IMR-90 (cell line): ENCODE results near the gene ABCC5. TPM values are rescaled to one million over a fixed set of nuclear protein-coding genes. Genes with fewer than 3 reads are reported as not detected.

Source experiments
- ATAC-seq: fragments of 200-7000 bp; cut with Tn5 transposase; 2 replicates; pipeline ENCODE4 v1.9.1; 2020; ENCODE audit warnings: low read depth, mild to moderate bottlenecking, moderate library complexity
- BruUV-seq: library from RNA; stranded (reverse); fragments of 400-500 nt; replicated peaks from 2 replicates; lab custom pipeline; 2021; lab: Mats Ljungman, UMichigan
- CTCF ChIA-PET: fragments of 300-600 bp; formaldehyde crosslinking; extraction: SDS; loops from one replicate; lab custom pipeline; 2021; ENCODE audit warnings: antibody characterized with exemption; lab: Yijun Ruan, JAX
- POLR2A ChIA-PET: fragments of 300-600 bp; sonication (Branson Sonifier 250); formaldehyde crosslinking; loops from one replicate; lab custom pipeline; 2022; ENCODE audit warnings: antibody characterized with exemption; ENCODE audit not compliant: unreplicated experiment; lab: Charles Lee
- DNase-seq: peaks from one replicate; pipeline ENCODE4 v3.0.0; 2013
- H2AFZ ChIP-seq: replicated peaks from 2 replicates; pipeline ENCODE3; 2013; ENCODE audit warnings: low read length, mild to moderate bottlenecking; ENCODE audit not compliant: poor library complexity
- H2AK5ac ChIP-seq: 2 replicates; pipeline ENCODE4 v1.6.1; 2013; ENCODE audit warnings: low read depth, low read length, inconsistent platforms
- H2AK9ac ChIP-seq: replicated peaks from 2 replicates; pipeline ENCODE3; 2013; ENCODE audit warnings: mild to moderate bottlenecking, low read depth, low read length, moderate library complexity; ENCODE audit not compliant: poor library complexity
- H2BK120ac ChIP-seq: 2 replicates; pipeline ENCODE4 v1.6.1; 2013; ENCODE audit warnings: low read depth, low read length, inconsistent platforms
- H2BK15ac ChIP-seq: 3 replicates; pipeline ENCODE4 v1.6.1; 2013; ENCODE audit warnings: low read depth, low read length, inconsistent platforms
- H2BK20ac ChIP-seq: 2 replicates; pipeline ENCODE4 v1.6.1; 2013; ENCODE audit warnings: low read depth, mild to moderate bottlenecking, inconsistent platforms, low read length, moderate library complexity
- H2BK5ac ChIP-seq: 2 replicates; pipeline ENCODE4 v1.6.1; 2013; ENCODE audit warnings: mild to moderate bottlenecking, low read depth, low read length, inconsistent platforms; ENCODE audit not compliant: poor library complexity, severe bottlenecking
- H3K14ac ChIP-seq: replicated peaks from 2 replicates; pipeline ENCODE4 v1.6.1; 2013; ENCODE audit warnings: low read depth, low read length, inconsistent platforms
- H3K18ac ChIP-seq: 2 replicates; pipeline ENCODE4 v1.6.1; 2013; ENCODE audit warnings: low read depth, low read length, control low read depth
- H3K23ac ChIP-seq: 2 replicates; pipeline ENCODE4 v1.6.1; 2013; ENCODE audit warnings: low read depth, low read length, inconsistent platforms
- H3K27ac ChIP-seq: 2 replicates; pipeline ENCODE4 v1.5.1; 2013; ENCODE audit warnings: mild to moderate bottlenecking, control low read depth, low read length; ENCODE audit not compliant: insufficient read depth
- H3K27me3 ChIP-seq: 2 replicates; pipeline ENCODE4 v1.6.1; 2013; ENCODE audit warnings: low read length; ENCODE audit not compliant: control insufficient read depth, insufficient read depth
- H3K36me3 ChIP-seq: 2 replicates; pipeline ENCODE4 v1.6.1; 2013; ENCODE audit warnings: low read length, mixed read lengths; ENCODE audit not compliant: control insufficient read depth, insufficient read depth
- H3K4ac ChIP-seq: 2 replicates; pipeline ENCODE4 v1.6.1; 2013; ENCODE audit warnings: low read depth, low read length, inconsistent platforms
- H3K4me1 ChIP-seq: 2 replicates; pipeline ENCODE4 v1.6.1; 2013; ENCODE audit warnings: low read length, mixed read lengths; ENCODE audit not compliant: control insufficient read depth, insufficient read depth
- H3K4me2 ChIP-seq: 2 replicates; pipeline ENCODE4 v1.6.1; 2013; ENCODE audit warnings: low read depth, mild to moderate bottlenecking, control low read depth, low read length, moderate library complexity
- H3K4me3 ChIP-seq: 2 replicates; pipeline ENCODE4 v1.5.1; 2013; ENCODE audit warnings: low read depth, mild to moderate bottlenecking, control low read depth, low read length, moderate library complexity; ENCODE audit not compliant: insufficient read depth
- H3K56ac ChIP-seq: 2 replicates; pipeline ENCODE4 v1.6.1; 2013; ENCODE audit warnings: low read length, inconsistent platforms; ENCODE audit not compliant: insufficient read depth; ENCODE audit errors: extremely low read depth
- H3K79me1 ChIP-seq, 2 experiments: 2 replicates each; pipeline ENCODE4 v1.6.1; 2013; ENCODE audit warnings: low read length in 2 of 2, inconsistent platforms in 1 of 2, low read depth in 1 of 2
- H3K9ac ChIP-seq: 2 replicates; pipeline ENCODE4 v1.6.1; 2013; ENCODE audit warnings: low read depth, low read length, control low read depth
- H3K9me1 ChIP-seq: 2 replicates; pipeline ENCODE4 v1.6.1; 2013; ENCODE audit warnings: low read length, inconsistent platforms; ENCODE audit not compliant: insufficient read depth
- H3K9me3 ChIP-seq: 2 replicates; pipeline ENCODE4 v1.6.1; 2013; ENCODE audit warnings: low read length; ENCODE audit not compliant: control insufficient read depth, insufficient read depth
- H4K20me1 ChIP-seq: 2 replicates; pipeline ENCODE4 v1.6.1; 2013; ENCODE audit warnings: low read length, inconsistent platforms; ENCODE audit not compliant: insufficient read depth
- H4K5ac ChIP-seq: 2 replicates; pipeline ENCODE4 v1.6.1; 2013; ENCODE audit warnings: mild to moderate bottlenecking, low read depth, low read length, control low read depth
- H4K8ac ChIP-seq, 2 experiments: 2 replicates each; pipeline ENCODE4 v1.6.1; 2013; ENCODE audit warnings: low read depth in 2 of 2, low read length in 2 of 2, control low read depth in 1 of 2, inconsistent platforms in 1 of 2
- H4K91ac ChIP-seq: 2 replicates; pipeline ENCODE4 v1.6.1; 2013; ENCODE audit warnings: low read depth, low read length, inconsistent platforms; ENCODE audit not compliant: insufficient read depth
- CEBPB ChIP-seq: IDR thresholded peaks from 2 replicates; pipeline ENCODE4 v1.6.1; 2012; ENCODE audit warnings: low read depth, low read length, improper control_type of control experiment
- CHD1 ChIP-seq: IDR thresholded peaks from 2 replicates; pipeline ENCODE4 v1.6.1; 2012; ENCODE audit warnings: low read depth, low read length, improper control_type of control experiment
- ELK1 ChIP-seq: fragments of 150-350 bp; IDR thresholded peaks from 2 replicates; pipeline ENCODE4 v1.6.1; 2016; ENCODE audit warnings: low read depth, mild to moderate bottlenecking, low read length, moderate library complexity, borderline replicate concordance
- FOS ChIP-seq: fragments of 150-350 bp; IDR thresholded peaks from 2 replicates; pipeline ENCODE4 v1.6.1; 2016; ENCODE audit warnings: low read depth, low read length
- MAFK ChIP-seq: IDR thresholded peaks from 2 replicates; pipeline ENCODE4 v1.6.1; 2012; ENCODE audit warnings: low read depth, low read length, improper control_type of control experiment
- MXI1 ChIP-seq: IDR thresholded peaks from 2 replicates; pipeline ENCODE4 v1.6.1; 2012; ENCODE audit warnings: low read depth, mild to moderate bottlenecking, low read length, moderate library complexity, borderline replicate concordance
- NFE2L2 ChIP-seq: fragments of 150-350 bp; IDR thresholded peaks from 2 replicates; pipeline ENCODE4 v1.6.1; 2016; ENCODE audit warnings: low read depth, mild to moderate bottlenecking, low read length
- RCOR1 ChIP-seq: IDR thresholded peaks from 2 replicates; pipeline ENCODE4 v1.6.1; 2012; ENCODE audit warnings: mild to moderate bottlenecking, low read length, improper control_type of control experiment; ENCODE audit not compliant: insufficient replicate concordance
- RFX5 ChIP-seq: IDR thresholded peaks from 2 replicates; pipeline ENCODE4 v1.8.0; 2012; ENCODE audit warnings: low read depth, mild to moderate bottlenecking, low read length, moderate library complexity
- WGBS, 2 experiments: methylation state at CpG; one replicate each; pipeline versions ENCODE4 v1.1.5 to v1.1.7; 2013; ENCODE audit warnings: missing lambda C conversion rate in 2 of 2; ENCODE audit not compliant: insufficient read length in 1 of 2; ENCODE audit errors: extremely low coverage in 2 of 2; 5-methylcytosine and 5-hydroxymethylcytosine counted together
- dilution Hi-C: fragments of 300-500 bp; cut with HindIII; formaldehyde crosslinking; loops from one replicate; pipeline ENCODE4 v1.14.3; 2018; ENCODE audit warnings: low sequenced_read_pairs; ENCODE audit not compliant: unreplicated experiment
- in situ Hi-C: fragments of 300-500 bp; cut with MboI; formaldehyde crosslinking; loops from 3 replicates; pipeline ENCODE4 v1.14.3; 2019; ENCODE audit warnings: low sequenced_read_pairs, inconsistent platforms, mixed read lengths
- intact Hi-C: fragments of 100-400 bp; cut with micrococcal nuclease; formaldehyde crosslinking; loops from 2 replicates; pipeline ENCODE4 v1.10.0; 2022
- polyA plus RNA-seq, 3 experiments: library from polyadenylated mRNA; depleted of rRNA; stranded (reverse); fragments of >200 nt; gene quantifications; 2 replicates each; pipeline ENCODE4 v1.2.3, GENCODE V29; 2012; ENCODE audit warnings: low replicate concordance in 1 of 3
- total RNA-seq: library from RNA; depleted of rRNA; stranded (reverse); fragments of >200 nt; gene quantifications from 2 replicates; pipeline ENCODE4 v1.2.3, GENCODE V29; 2012

The ABCC5 gene
- total and polyA plus RNA-seq, 2 of the 4 experiments (the other 2 are of a cell fraction), result 8.4 to 17.7 TPM

GRCh38 chr3:183984127-183984740 is 33.5 kb downstream of the ABCC5 start:
- Histone ChIP-seq H3K9me3 (no peaks in the 10 kb centered on the region), H3K79me1 (peaks cover 0 to 8% of the 10 kb centered on the region in 2 experiments; a peak in 2 of 4 replicates), H2AFZ (no peak overlapping the region), H3K18ac (no peak overlapping the region), H2BK120ac (no peak overlapping the region), H4K91ac (no peak overlapping the region), H3K9ac (no peak overlapping the region), H3K4me3 (no peak overlapping the region), H3K56ac (no peak overlapping the region), H3K4me2 (no peak overlapping the region), H3K27me3 (no peaks in the 10 kb centered on the region), H2BK5ac (no peak overlapping the region), H4K8ac (no peak overlapping the region), H3K4ac (no peak overlapping the region), H3K9me1 (peaks cover 15% of the 10 kb centered on the region), H2BK15ac (no peak overlapping the region), H4K5ac (no peak overlapping the region), H3K36me3 (peaks cover 27% of the 10 kb centered on the region), H4K20me1 (peaks cover 7% of the 10 kb centered on the region; the same call in 1 of the 2 replicates), H2AK9ac (no peak overlapping the region), H2BK20ac (no peak overlapping the region), H2AK5ac (no peak overlapping the region), H3K4me1 (peaks cover 16% of the 10 kb centered on the region), H3K14ac (no peak overlapping the region), H3K27ac (no peak overlapping the region), H3K23ac (no peak overlapping the region)
- no TSS peak for BruUV-seq
- ATAC-seq, result no peak
- dilution Hi-C loops, result no loop called here
- no peak for DNase-seq
- ChIA-PET CTCF (no interaction called here), POLR2A (no interaction called here)
- 100% methylated on average over 1 of the region's 4 CpGs; no CpG with 5 or more reads in 1 of the 2 experiments for WGBS, 2 experiments
- in situ Hi-C loops, result no loop called here
- no peak for TF ChIP-seq CEBPB
- no peak for TF ChIP-seq FOS
- no peak for TF ChIP-seq NFE2L2
- no peak for TF ChIP-seq ELK1
- TF ChIP-seq CHD1, result no peak
- no peak for TF ChIP-seq MAFK
- TF ChIP-seq RCOR1, result no peak
- no peak for TF ChIP-seq MXI1
- TF ChIP-seq RFX5, result no peak
- intact Hi-C loops, result no loop called here
